H1 (cell line): ENCODE measurements around the gene DNAL1. TPM values are rescaled to one million over a fixed set of nuclear protein-coding genes. Genes with fewer than 3 reads are reported as not detected.

ENCODE experiments used
- ATF2 ChIP-seq: IDR thresholded peaks from 2 replicates; pipeline ENCODE4 v1.6.1; 2012; ENCODE audit warnings: low read length, inconsistent platforms
- BCL11A ChIP-seq, 2 experiments: IDR thresholded peaks; one replicate each; pipeline ENCODE4 v1.6.1; 2011; ENCODE audit warnings: low read depth in 2 of 2, low read length in 2 of 2, mild to moderate bottlenecking in 2 of 2
- RBBP5 ChIP-seq: IDR thresholded peaks from 2 replicates; pipeline ENCODE4 v1.7.1; 2012; ENCODE audit warnings: low read depth, mild to moderate bottlenecking, inconsistent platforms, low read length, moderate library complexity, borderline replicate concordance
- RFX5 ChIP-seq: IDR thresholded peaks from 2 replicates; pipeline ENCODE4 v1.6.1; 2011; ENCODE audit warnings: low read depth, low read length, improper control_type of control experiment, borderline replicate concordance
- SRF ChIP-seq: IDR thresholded peaks from 2 replicates; pipeline ENCODE4 v1.6.1; 2011; ENCODE audit warnings: mild to moderate bottlenecking, low read depth, low read length, moderate library complexity
- TAF7 ChIP-seq: optimal IDR thresholded peaks from 2 replicates; pipeline ENCODE3; 2011; ENCODE audit warnings: low read depth, mild to moderate bottlenecking, inconsistent platforms, low read length, moderate library complexity, borderline replicate concordance
- polyA plus RNA-seq, 7 experiments: library from polyadenylated mRNA; depleted of rRNA in 3 of 7; stranded (reverse) in 5 of 7; unstranded in 2 of 7; fragments of >200 nt in 5 of 7; fragments of 200-250 nt in 2 of 7; gene quantifications; 1 replicate in 5 of 7; 2 replicates in 1 of 7; 4 replicates in 1 of 7; pipeline versions ENCODE4 v1.2.1 to v1.2.3, GENCODE V29; 2011 to 2013; ENCODE audit warnings: missing spikeins in 2 of 7, mixed read lengths in 2 of 7
- total RNA-seq: library from RNA; stranded (reverse); fragmentation: NEBNext Ultra II Directional; extraction: Animal tissue kit (Norgen Biotek cat#: 25700); gene quantifications from 2 replicates; pipeline ENCODE4 v1.2.1, GENCODE V29; 2021

DNAL1 gene
- total and polyA plus RNA-seq, 2 of the 8 experiments (the other 6 are each of a cell fraction or from before 2014, with no cell fraction given), result 2.8 to 16.8 TPM

GRCh38 chr14:73661872-73662271 lies 17.1 kb downstream of the DNAL1 start (continued):
- TF ChIP-seq SRF (no peak), RFX5 (no peak), ATF2 (no peak), RBBP5 (no peak), TAF7 (no peak), BCL11A (IDR thresholded peaks at IDR 0.05; ENCODE audit: low read depth in 2 of 2, low read length in 2 of 2) (no peak)
